ENCODE data around the gene PPP1R1B. TPM values are rescaled to one million over a fixed set of nuclear protein-coding genes. Genes with fewer than 3 reads are reported as not detected.
A peak's percentile ranks its signal among the peaks of the same experiment; 100 is the strongest.

PPP1R1B gene
- total and polyA plus RNA-seq, 9 of the 15 experiments (the other 6 are each of a cell fraction or from before 2014, with no cell fraction given): 0.07 to 0.18 (median 0.10) TPM; not detected in 4

- peak; percentile 66 for TF ChIP-seq CCNT2 (IDR thresholded peaks at IDR 0.05; ENCODE audit: borderline replicate concordance, extremely low read depth, insufficient read length, low read depth, low read length)
- TF ChIP-seq SMARCC2 (IDR thresholded peaks at IDR 0.05; ENCODE audit: low read depth): no peak
- TF ChIP-seq MXI1 (IDR thresholded peaks at IDR 0.05; ENCODE audit: low read depth, low read length): 0 out of 2 replicates have a peak, but pooled peaks have one; percentile 27
- TF ChIP-seq ARID2 (IDR thresholded peaks at IDR 0.05): no peak
- no peak for TF ChIP-seq TCF15 (CRISPR knock-in tag; IDR thresholded peaks at IDR 0.05)
- TF ChIP-seq ZNF644 (tag; IDR thresholded peaks at IDR 0.05; ENCODE audit: low read depth): no peak
- TF ChIP-seq TEAD2 (tag; IDR thresholded peaks at IDR 0.05): no peak
- TF ChIP-seq CBX5 (IDR thresholded peaks at IDR 0.05; ENCODE audit: borderline replicate concordance, low read depth): peak; percentile 27; the same call in 1 of the 2 replicates
- TF ChIP-seq CTCF (IDR thresholded peaks at IDR 0.05 in 2 of 3, conservative IDR thresholded peaks at IDR 0.05 in 1 of 3; ENCODE audit: insufficient read depth in 2 of 3, low read depth in 1 of 3, low read length in 3 of 3): peak in 2 of 3 experiments; percentile 25 to 42; a peak in 4 of 6 replicates
- TF ChIP-seq FOS (IDR thresholded peaks at IDR 0.05; ENCODE audit: extremely low read depth, insufficient read length): no peak
- TF ChIP-seq GATAD2A (IDR thresholded peaks at IDR 0.05): peak; percentile 75; the same call in 1 of the 2 replicates
- TF ChIP-seq STAT6 (CRISPR knock-in tag; IDR thresholded peaks at IDR 0.05): 0 out of 2 replicates have a peak, but pooled peaks have one; percentile 80
- TF ChIP-seq MNT (conservative IDR thresholded peaks at IDR 0.05): peak; percentile 36 to 81; a peak in 2 of 4 replicates
- peak; percentile 26; the same call in 1 of the 2 replicates for TF ChIP-seq NKRF (IDR thresholded peaks at IDR 0.05; ENCODE audit: borderline replicate concordance)
- 0 out of 2 replicates have a peak, but pooled peaks have one; percentile 59 for TF ChIP-seq KDM2B (CRISPR knock-in tag; IDR thresholded peaks at IDR 0.05)
- TF ChIP-seq TAF1 (IDR thresholded peaks at IDR 0.05; ENCODE audit: control insufficient read depth, extremely low read depth, insufficient read depth, low read length, severe bottlenecking): peak; percentile 72
- no peak for TF ChIP-seq PCBP2 (IDR thresholded peaks at IDR 0.05; ENCODE audit: low read depth, low read length, poor library complexity, severe bottlenecking)
These were observed 10.4 kb downstream of the PPP1R1B start, which contains the start of gene STARD3 (continued) for GRCh38 chr17:39636927-39637736.
